Fibroblast of lung (primary cell): Measurements from ENCODE around the gene ATP1A2.

ENCODE experiments used
- EZH2 ChIP-seq: IDR thresholded peaks from 2 replicates; pipeline ENCODE4 v1.5.1; 2012; ENCODE audit warnings: low read length, control low read depth, mild to moderate bottlenecking; ENCODE audit errors: missing control alignments
- TF ChIP-seq, protein P1 (sequence below), 2 donors: IDR thresholded peaks in 1 of 2; conservative IDR thresholded peaks in 1 of 2; 1 replicate in 1 of 2; 2 replicates in 1 of 2; pipeline ENCODE4 v1.5.1; 2011 to 2012; ENCODE audit warnings: low read length in 2 of 2, control low read depth in 1 of 2, inconsistent platforms in 1 of 2, low read depth in 1 of 2, mild to moderate bottlenecking in 1 of 2

GRCh38 chr1:160192234-160192633 lies 76.7 kb downstream of the ATP1A2 start:
- TF ChIP-seq, protein P1, sequence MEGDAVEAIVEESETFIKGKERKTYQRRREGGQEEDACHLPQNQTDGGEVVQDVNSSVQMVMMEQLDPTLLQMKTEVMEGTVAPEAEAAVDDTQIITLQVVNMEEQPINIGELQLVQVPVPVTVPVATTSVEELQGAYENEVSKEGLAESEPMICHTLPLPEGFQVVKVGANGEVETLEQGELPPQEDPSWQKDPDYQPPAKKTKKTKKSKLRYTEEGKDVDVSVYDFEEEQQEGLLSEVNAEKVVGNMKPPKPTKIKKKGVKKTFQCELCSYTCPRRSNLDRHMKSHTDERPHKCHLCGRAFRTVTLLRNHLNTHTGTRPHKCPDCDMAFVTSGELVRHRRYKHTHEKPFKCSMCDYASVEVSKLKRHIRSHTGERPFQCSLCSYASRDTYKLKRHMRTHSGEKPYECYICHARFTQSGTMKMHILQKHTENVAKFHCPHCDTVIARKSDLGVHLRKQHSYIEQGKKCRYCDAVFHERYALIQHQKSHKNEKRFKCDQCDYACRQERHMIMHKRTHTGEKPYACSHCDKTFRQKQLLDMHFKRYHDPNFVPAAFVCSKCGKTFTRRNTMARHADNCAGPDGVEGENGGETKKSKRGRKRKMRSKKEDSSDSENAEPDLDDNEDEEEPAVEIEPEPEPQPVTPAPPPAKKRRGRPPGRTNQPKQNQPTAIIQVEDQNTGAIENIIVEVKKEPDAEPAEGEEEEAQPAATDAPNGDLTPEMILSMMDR (conservative IDR thresholded peaks at IDR 0.05 in 1 of 2, IDR thresholded peaks at IDR 0.05 in 1 of 2; ENCODE audit: low read depth in 1 of 2, low read length in 2 of 2), result no peak
- no peak for TF ChIP-seq EZH2
